AG04449 (cell line): Measurements from ENCODE around the gene STRIP1.
"Not testable (repeated sequence)": the region's sequence is repeated elsewhere in the genome, so short reads cannot be mapped to it uniquely, and the experiment has no call there.

Experiments
- CTCF ChIA-PET: fragments of 350-600 bp; formaldehyde crosslinking; extraction: SDS; loops from one replicate; lab custom pipeline; 2021; ENCODE audit warnings: antibody characterized with exemption; lab: Yijun Ruan, JAX
- POLR2A ChIA-PET: fragments of 400-600, 350-600 bp; formaldehyde crosslinking; extraction: SDS; loops from one replicate; lab custom pipeline; 2020; ENCODE audit warnings: antibody characterized with exemption, inconsistent platforms; lab: Yijun Ruan, JAX
- DNase-seq: peaks from one replicate; pipeline ENCODE4 v3.0.0-alpha.2; 2010; ENCODE audit warnings: low read depth, low spot score
- H3K4me3 ChIP-seq: 2 replicates; pipeline ENCODE4 v1.5.1; 2011; ENCODE audit warnings: low read depth, mild to moderate bottlenecking, control low read depth, low read length
- CTCF ChIP-seq: IDR thresholded peaks from one replicate; pipeline ENCODE4 v1.5.1; 2011; ENCODE audit warnings: mild to moderate bottlenecking, moderate library complexity, low read length, control low read depth, inconsistent platforms; ENCODE audit not compliant: insufficient read depth; ENCODE audit errors: missing control alignments

The STRIP1 gene

GRCh38 chr1:110012100-110012780 lies 22.2 kb upstream of the STRIP1 start:
- ChIA-PET CTCF (interaction anchor here (0.7 to 9.6 kb wide), 16 partner anchors 8 to 466 kb away, joined by 3 to 247 read pairs (median 12); partner anchors contain the start of gene AHCYL1), POLR2A (interaction anchor here (1.0 kb wide), 1 partner anchor 28 kb away, joined by 3 read pairs; the partner anchor contains the start of gene AHCYL1)
- no peak for TF ChIP-seq CTCF
- DNase-seq, result no peak
- H3K4me3 ChIP-seq, result no peak overlapping the region

DNA sequence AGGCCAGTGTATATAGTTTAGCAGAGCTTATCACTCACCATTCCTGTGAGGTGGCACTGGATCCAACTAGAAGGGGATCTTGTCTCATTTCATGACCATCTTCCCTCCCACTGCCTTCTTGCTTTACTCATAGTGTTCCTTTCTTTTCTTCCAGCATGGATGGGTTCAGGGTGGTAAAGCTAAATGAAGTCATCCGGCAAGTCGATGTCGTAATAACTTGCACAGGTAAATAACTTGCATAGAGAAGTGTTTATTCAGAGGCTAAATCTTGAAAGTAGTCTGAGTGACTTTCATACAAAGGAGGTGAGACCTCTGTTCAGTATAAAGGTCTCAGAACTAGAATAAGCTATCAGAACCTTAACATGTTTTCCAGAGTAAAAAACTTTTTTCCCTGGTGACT lies 16.6 kb upstream of the STRIP1 start:
- ChIA-PET POLR2A (no interaction called here), CTCF (interaction anchor here (0.9 to 7.4 kb wide), 6 partner anchors 11 to 471 kb away, joined by 3 to 94 read pairs (median 4); no protein-coding TSS in a partner anchor)
- H3K4me3 ChIP-seq, result no peak overlapping the region
- no peak for TF ChIP-seq CTCF
- DNase-seq, result no peak

DNA sequence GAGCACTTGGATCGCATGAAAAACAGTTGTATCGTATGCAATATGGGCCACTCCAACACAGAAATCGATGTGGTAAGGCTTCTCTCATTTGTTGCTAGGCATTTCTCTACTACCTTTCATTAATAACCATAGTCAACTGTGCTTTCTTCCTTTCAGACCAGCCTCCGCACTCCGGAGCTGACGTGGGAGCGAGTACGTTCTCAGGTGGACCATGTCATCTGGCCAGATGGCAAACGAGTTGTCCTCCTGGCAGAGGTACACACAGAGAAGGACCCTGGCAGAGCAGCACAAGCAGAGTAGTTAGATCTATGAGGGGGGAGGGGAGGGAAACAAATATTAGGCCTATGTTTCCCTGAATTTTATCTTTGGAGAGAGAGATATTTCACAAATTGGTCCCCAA lies 16.0 kb upstream of the STRIP1 start:
- ChIA-PET POLR2A (no interaction called here), CTCF (interaction anchor here (1.0 to 7.4 kb wide), 5 partner anchors 7 to 247 kb away, joined by 3 to 94 read pairs (median 20); no protein-coding TSS in a partner anchor)
- no peak overlapping the region for H3K4me3 ChIP-seq
- TF ChIP-seq CTCF, result no peak
- no peak for DNase-seq

- no peak overlapping the region for H3K4me3 ChIP-seq
- POLR2A ChIA-PET, result no interaction called here
- no peak for TF ChIP-seq CTCF
- CTCF ChIA-PET, result interaction anchor here (0.9 to 7.4 kb wide), 10 partner anchors 9 to 380 kb away, joined by 3 to 94 read pairs (median 4); partner anchors contain the start of genes AHCYL1 and STRIP1
- DNase-seq, result no peak
These were observed 14.7 kb upstream of the STRIP1 start for GRCh38 chr1:110019770-110020169.

DNA sequence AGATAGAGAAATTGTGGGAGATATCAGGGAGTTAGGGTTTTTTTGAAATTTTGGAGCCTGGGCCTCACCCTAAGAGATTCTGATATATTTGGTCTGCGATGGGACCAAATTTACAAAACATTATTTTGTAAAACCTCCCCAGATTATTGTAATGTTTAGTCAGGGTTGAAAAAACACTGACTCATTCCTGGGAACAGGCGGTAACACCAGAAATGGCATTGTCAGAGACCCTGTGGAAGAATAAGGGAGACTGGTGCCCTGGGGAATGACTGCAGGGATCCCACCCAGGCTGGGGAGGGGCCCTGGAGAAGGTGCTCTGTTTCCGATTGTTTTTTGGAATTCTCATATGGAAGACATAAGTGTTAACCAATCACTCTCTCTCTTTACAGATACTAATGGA lies 13.1 kb upstream of the STRIP1 start:
- ChIA-PET CTCF (interaction anchor here (1.8 to 7.4 kb wide), 5 partner anchors 9 to 246 kb away, joined by 4 to 94 read pairs (median 20); partner anchors contain the start of gene STRIP1), POLR2A (no interaction called here)
- no peak overlapping the region for H3K4me3 ChIP-seq
- TF ChIP-seq CTCF, result no peak
- no peak for DNase-seq

- CTCF ChIA-PET, result interaction anchor here (0.9 to 11.1 kb wide), 6 partner anchors 13 to 471 kb away, joined by 3 to 183 read pairs (median 10); no protein-coding TSS in a partner anchor
- no peak for TF ChIP-seq CTCF
- POLR2A ChIA-PET, result no interaction called here
- DNase-seq, result no peak
- H3K4me3 ChIP-seq, result no peak overlapping the region
These were observed 9.8 kb upstream of the STRIP1 start for GRCh38 chr1:110024613-110025012.

DNA sequence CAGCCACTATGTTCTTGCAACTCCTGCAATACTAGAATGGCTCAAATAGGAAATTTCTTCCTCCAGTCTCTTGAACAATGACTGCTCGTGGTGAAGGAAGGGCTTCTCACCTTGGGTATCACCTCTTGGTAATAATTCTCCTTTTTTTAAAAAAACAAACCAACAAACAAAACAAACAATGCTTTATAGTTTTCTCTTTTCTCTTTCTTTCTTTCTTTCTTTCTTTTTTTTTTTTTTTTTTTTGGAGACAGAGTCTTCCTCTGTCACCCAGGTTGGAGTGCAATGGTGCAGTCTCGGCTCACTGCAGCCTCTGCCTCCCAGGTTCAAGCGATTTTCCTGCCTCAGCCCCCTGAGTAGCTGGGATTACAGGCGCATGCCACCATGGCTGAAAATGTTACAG lies 3.7 kb upstream of the STRIP1 start:
- DNase-seq, H3K4me3 ChIP-seq, POLR2A ChIA-PET: not testable (repeated sequence)
- CTCF ChIA-PET, result interaction anchor here (0.9 to 27.2 kb wide), 20 partner anchors 11 to 468 kb away, joined by 3 to 500 read pairs (median 10); partner anchors contain the start of gene UBL4B
